GM13976 (cell line): ENCODE results near the gene SUSD1.

Experiments
- DNase-seq: peaks from one replicate; pipeline ENCODE4 v3.0.0; 2012; ENCODE audit warnings: low spot score
- CTCF ChIP-seq: IDR thresholded peaks from 2 replicates; pipeline ENCODE4 v1.5.1; 2012; ENCODE audit warnings: borderline replicate concordance, mild to moderate bottlenecking; ENCODE audit not compliant: insufficient read depth; ENCODE audit errors: extremely low read depth, missing control alignments, control extremely low read depth
- in situ Hi-C: fragments of 300-500 bp; cut with MboI; formaldehyde crosslinking; loops from one replicate; pipeline ENCODE4 v1.12.0; 2022; ENCODE audit warnings: low sequenced_read_pairs, mixed read lengths, inconsistent platforms; ENCODE audit not compliant: unreplicated experiment

SUSD1 gene

DNA sequence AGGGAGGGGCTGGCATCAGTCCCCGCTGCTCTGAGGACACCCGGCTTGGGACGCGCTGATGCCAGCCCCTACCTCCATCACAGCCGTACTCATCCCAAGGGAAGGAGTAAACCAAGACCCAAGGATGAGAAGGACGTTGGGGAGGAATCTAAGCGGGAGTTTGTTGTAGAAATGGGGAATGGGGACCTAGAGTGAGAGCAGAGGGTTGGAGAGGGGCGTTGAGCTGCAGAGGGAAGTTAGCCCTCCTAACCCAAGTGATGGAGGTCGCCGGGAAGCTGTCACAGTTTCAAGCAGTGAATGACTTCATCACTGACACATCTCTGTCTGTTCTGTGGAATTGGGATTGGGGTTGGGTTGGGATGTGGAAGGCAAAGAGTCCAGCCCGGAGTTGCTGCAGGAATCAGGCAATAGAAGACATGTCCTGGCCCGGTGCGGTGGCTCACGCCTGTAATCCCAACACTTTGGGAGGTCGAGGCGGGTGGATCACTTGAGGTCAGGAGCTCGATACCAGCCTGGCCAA lies 759 bp upstream of the SUSD1 start:
- DNase-seq, result no peak
- in situ Hi-C loops, result no loop called here
- TF ChIP-seq CTCF, result no peak

GRCh38 chr9:112174222-112174964 lies 704 bp downstream of the SUSD1 start:
- in situ Hi-C loops, result no loop called here
- TF ChIP-seq CTCF, result no peak
- peak; percentile 90 for DNase-seq

DNA sequence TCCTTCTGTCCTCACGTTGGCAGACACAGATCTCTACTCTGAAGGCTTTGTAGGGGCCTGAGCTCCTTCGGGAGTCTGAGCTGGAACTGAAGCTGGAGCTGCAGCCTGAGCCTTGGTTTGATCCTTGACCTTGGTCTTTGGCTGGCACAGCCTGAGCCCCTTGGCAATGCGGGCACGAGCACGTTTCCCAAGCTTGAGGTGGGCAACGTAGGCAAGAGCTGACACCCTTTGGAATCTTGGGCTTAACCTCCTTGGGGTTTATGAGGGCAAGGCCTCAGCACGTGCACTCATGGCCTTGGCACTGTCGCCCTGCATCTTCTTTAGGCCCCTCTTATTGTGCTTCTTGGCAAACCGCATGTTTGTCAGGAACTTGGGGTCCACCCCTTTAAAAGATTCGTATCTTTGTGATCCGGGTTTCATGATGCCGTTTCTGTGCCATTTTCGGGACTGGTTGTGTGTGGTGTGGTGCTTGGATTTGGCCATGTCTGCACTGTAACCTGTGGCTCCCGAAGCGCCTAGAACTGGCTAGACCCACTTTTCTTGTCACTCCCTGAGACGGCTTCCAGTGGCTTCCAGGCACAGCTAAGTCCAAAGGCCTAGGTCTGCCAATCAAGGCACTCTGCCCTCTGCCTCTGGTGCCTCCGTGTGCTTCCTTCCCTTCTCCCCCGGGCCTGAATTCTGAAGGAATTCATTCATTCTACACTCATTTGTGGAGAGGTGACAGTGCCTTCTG lies 1.4 kb downstream of the SUSD1 start:
- in situ Hi-C loops, result no loop called here
- TF ChIP-seq CTCF, result no peak
- DNase-seq, result no peak

DNA sequence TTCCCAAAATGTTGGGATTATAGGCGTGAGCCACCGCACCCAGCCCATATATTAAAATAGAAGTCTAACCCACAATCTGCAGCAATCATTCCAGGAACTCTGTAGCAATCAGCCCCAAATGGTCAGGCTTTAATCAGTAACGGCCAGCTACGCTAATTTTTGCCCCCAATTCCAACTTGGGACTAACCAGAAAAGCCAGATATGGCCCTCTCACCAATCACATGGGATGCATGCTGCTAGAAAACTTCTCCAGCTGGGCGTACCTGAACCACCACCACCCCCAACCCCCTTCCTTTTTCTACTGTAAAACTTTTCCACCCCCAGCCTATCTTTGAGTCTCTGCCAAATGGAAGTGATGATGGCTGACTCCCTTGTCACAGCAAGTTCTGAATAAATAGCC lies 4.1 kb downstream of the SUSD1 start:
- no peak for DNase-seq
- in situ Hi-C loops, result no loop called here
- TF ChIP-seq CTCF, result no peak

DNA sequence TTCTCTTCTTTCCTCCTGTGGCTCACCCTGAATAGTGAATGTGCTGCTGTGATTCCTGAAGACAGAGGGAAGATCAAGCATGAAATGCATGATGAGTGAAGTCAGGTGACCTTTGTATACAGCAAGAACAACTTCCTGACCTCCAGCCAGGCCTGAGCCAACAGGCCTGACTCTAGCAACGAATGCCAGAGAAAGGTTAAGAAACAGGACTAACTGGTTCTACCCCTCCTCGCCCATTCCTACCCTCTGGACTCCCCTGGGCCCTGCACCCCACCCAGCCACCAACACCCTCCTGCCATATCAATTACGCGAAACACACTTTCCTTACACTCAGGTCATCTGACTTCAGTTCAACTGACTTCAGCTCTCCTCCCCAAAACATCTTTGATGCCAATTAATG lies 4.9 kb downstream of the SUSD1 start:
- DNase-seq, result no peak
- in situ Hi-C loops, result no loop called here
- no peak for TF ChIP-seq CTCF

GRCh38 chr9:112169368-112169767 lies 5.7 kb downstream of the SUSD1 start:
- TF ChIP-seq CTCF, result no peak
- DNase-seq, result no peak
- in situ Hi-C loops, result no loop called here
